ENCODE results near the gene FAM110A. TPM values are rescaled to one million over a fixed set of nuclear protein-coding genes. Genes with fewer than 3 reads are reported as not detected.

FAM110A gene
- total and polyA plus RNA-seq, 2 of the 8 experiments (the other 6 are each of a cell fraction or from before 2014, with no cell fraction given), result 10.1 to 10.9 TPM

DNA sequence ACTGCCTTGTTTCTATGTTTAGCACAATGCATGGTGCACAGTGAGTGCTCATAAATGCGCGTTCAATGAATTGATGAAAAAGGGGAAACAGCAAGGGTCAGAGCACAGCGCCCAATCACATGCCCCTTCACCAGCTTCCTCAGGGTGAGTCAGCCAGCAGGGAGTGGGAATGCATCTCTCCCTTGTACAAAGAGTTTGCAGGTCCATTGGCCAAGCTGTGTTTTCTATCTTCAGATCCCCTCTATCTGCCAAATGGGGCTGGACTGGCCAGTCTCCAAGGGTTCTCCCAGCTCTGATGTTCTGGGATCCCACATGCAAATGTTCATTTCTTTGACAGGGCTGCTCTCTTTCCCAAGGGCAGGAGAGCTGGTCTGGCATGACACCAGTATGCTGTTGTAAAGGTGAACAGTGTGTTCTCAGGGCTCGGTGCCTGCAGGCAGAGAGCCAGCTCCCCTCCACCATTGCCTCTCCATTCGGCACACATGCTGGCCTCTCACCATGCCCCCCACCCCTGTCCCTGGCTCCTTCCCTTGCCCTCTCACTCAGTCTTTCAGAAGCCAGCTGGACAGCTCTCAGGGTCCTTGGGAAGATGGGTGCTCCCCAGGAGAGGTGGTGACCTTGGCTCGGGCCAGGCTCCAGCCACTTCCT lies 57.7 kb downstream of the FAM110A start (continued):
- TF ChIP-seq ASH2L (IDR thresholded peaks at IDR 0.05; ENCODE audit: low read length) (no peak), JUN (IDR thresholded peaks at IDR 0.05; ENCODE audit: low read depth, low read length) (no peak), SP4 (IDR thresholded peaks at IDR 0.05; ENCODE audit: low read length) (no peak), SAP30 (IDR thresholded peaks at IDR 0.05; ENCODE audit: insufficient read depth, insufficient replicate concordance, low read length) (no peak), SIN3A (conservative IDR thresholded peaks at IDR 0.05 in 1 of 2, IDR thresholded peaks at IDR 0.05 in 1 of 2; ENCODE audit: low read depth in 1 of 2, low read length in 2 of 2) (no peak)
